Suprapubic skin (tissue), 4 donors: ENCODE measurements around the gene S100A3. TPM values are rescaled to one million over a fixed set of nuclear protein-coding genes. Genes with fewer than 3 reads are reported as not detected.
A peak's percentile ranks its signal among the peaks of the same experiment; 100 is the strongest.

ENCODE experiments used
- DNase-seq, 2 donors: peaks; one replicate each; pipeline ENCODE4 v3.0.0-alpha.2; 2019; ENCODE audit warnings: low spot score in 2 of 2
- H3K27ac ChIP-seq: fragments of 200-600 bp; sonication (generic); one replicate; pipeline ENCODE4 v1.5.1; 2019
- H3K27me3 ChIP-seq: fragments of 200-600 bp; sonication (generic); one replicate; pipeline ENCODE4 v1.5.1; 2019
- H3K36me3 ChIP-seq: fragments of 200-600 bp; sonication (generic); one replicate; pipeline ENCODE4 v1.5.1; 2019
- H3K4me1 ChIP-seq: fragments of 200-600 bp; sonication (generic); one replicate; pipeline ENCODE4 v1.5.1; 2019
- H3K4me3 ChIP-seq: fragments of 200-600 bp; sonication (generic); one replicate; pipeline ENCODE4 v1.5.1; 2019; ENCODE audit warnings: mild to moderate bottlenecking
- H3K9me3 ChIP-seq: fragments of 200-600 bp; sonication (generic); one replicate; pipeline ENCODE4 v1.5.1; 2019
- EP300 ChIP-seq: sonication (generic); formaldehyde crosslinking; IDR thresholded peaks from one replicate; pipeline ENCODE4 v1.6.1; 2017; ENCODE audit warnings: antibody characterized with exemption
- POLR2A ChIP-seq, 2 donors: fragments of 450-650 bp; IDR thresholded peaks; one replicate each; pipeline ENCODE4 v1.6.1; 2017; ENCODE audit warnings: antibody characterized with exemption in 2 of 2, mild to moderate bottlenecking in 2 of 2, moderate library complexity in 2 of 2
- POLR2AphosphoS5 ChIP-seq, 3 donors: sonication (generic); formaldehyde crosslinking; IDR thresholded peaks; one replicate each; pipeline ENCODE4 v1.6.1; 2017; ENCODE audit warnings: antibody characterized with exemption in 3 of 3
- WGBS: methylation state at CpG from one replicate; pipeline ENCODE4 v1.1.5; 2018; 5-methylcytosine and 5-hydroxymethylcytosine counted together
- total RNA-seq, 4 donors: library from RNA; depleted of rRNA; stranded (reverse); fragments of >200 nt; gene quantifications; one replicate each; pipeline ENCODE4 v1.1.0, GENCODE V29; 2016
- TF ChIP-seq, protein P1 (sequence below), 2 donors: fragments of 200-600 bp in 1 of 2; fragments of 450-650 bp in 1 of 2; sonication (generic) in 1 of 2; IDR thresholded peaks; one replicate each; pipeline ENCODE4 v1.5.1; 2016 to 2019; ENCODE audit warnings: antibody characterized with exemption in 2 of 2, mild to moderate bottlenecking in 1 of 2, moderate library complexity in 1 of 2

The S100A3 gene
- total RNA-seq, 4 donors from 2014 or later = 42.6 to 342 (median 88.0) TPM; not detected in 1

- Histone ChIP-seq H3K27ac (no peak overlapping the region), H3K36me3 (no peaks in the 10 kb centered on the region), H3K4me1 (peaks cover 33% of the 10 kb centered on the region), H3K4me3 (no peak overlapping the region), H3K27me3 (no peaks in the 10 kb centered on the region), H3K9me3 (no peaks in the 10 kb centered on the region)
- no peak for TF ChIP-seq POLR2AphosphoS5 (IDR thresholded peaks at IDR 0.05)
- TF ChIP-seq POLR2A (IDR thresholded peaks at IDR 0.05) = no peak
- TF ChIP-seq EP300 = no peak
- TF ChIP-seq, protein P1, sequence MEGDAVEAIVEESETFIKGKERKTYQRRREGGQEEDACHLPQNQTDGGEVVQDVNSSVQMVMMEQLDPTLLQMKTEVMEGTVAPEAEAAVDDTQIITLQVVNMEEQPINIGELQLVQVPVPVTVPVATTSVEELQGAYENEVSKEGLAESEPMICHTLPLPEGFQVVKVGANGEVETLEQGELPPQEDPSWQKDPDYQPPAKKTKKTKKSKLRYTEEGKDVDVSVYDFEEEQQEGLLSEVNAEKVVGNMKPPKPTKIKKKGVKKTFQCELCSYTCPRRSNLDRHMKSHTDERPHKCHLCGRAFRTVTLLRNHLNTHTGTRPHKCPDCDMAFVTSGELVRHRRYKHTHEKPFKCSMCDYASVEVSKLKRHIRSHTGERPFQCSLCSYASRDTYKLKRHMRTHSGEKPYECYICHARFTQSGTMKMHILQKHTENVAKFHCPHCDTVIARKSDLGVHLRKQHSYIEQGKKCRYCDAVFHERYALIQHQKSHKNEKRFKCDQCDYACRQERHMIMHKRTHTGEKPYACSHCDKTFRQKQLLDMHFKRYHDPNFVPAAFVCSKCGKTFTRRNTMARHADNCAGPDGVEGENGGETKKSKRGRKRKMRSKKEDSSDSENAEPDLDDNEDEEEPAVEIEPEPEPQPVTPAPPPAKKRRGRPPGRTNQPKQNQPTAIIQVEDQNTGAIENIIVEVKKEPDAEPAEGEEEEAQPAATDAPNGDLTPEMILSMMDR (IDR thresholded peaks at IDR 0.05) = no peak
- 68% methylated on average over 3 of the region's 3 CpGs for WGBS
- DNase-seq = peak in 1 of 2 donors; percentile 60
Observed at GRCh38 chr1:153513023-153513422, 36.0 kb downstream of the S100A3 start.

DNA sequence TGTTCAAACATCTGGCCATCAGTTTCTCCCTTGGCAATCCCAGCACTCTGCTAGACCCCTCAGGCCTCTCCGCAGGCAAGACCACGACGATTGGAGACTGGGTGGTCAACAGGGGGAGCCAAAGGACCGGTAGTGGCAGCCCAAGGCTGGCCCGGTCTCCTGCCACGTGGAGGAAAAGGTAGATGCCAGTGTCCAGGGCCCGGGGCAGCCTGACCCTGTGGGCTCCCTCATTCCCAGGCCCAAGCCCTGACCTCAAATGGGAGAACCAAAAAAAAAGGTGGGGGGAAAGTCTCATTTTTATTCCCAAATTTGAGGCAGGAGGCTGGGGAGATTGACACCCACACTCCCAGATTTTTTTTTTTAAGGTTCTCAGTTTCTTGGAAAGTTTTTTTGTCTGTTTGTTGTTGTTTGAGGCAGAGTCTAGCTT is 38.1 kb downstream of the S100A3 start:
- no peak overlapping the region for H3K27ac ChIP-seq
- no peak for TF ChIP-seq POLR2A (IDR thresholded peaks at IDR 0.05)
- no peak for TF ChIP-seq POLR2AphosphoS5 (IDR thresholded peaks at IDR 0.05)
- TF ChIP-seq EP300 = no peak
- TF ChIP-seq, protein P1 (IDR thresholded peaks at IDR 0.05) = peak; percentile 70 to 73
- H3K27me3 ChIP-seq = no peaks in the 10 kb centered on the region
- 2% methylated on average over 7 of the region's 7 CpGs for WGBS
- H3K36me3 ChIP-seq = no peaks in the 10 kb centered on the region
- DNase-seq = peak; percentile 85 to 91
- H3K4me1 ChIP-seq = peaks cover 43% of the 10 kb centered on the region
- H3K9me3 ChIP-seq = no peaks in the 10 kb centered on the region
- no peak overlapping the region for H3K4me3 ChIP-seq

GRCh38 chr1:153509729-153510354 is 39.2 kb downstream of the S100A3 start:
- no peaks in the 10 kb centered on the region for H3K36me3 ChIP-seq
- DNase-seq = peak in 1 of 2 donors; percentile 78
- H3K9me3 ChIP-seq = no peaks in the 10 kb centered on the region
- TF ChIP-seq EP300 (no peak), POLR2AphosphoS5 (IDR thresholded peaks at IDR 0.05) (no peak)
- TF ChIP-seq, protein P1 (IDR thresholded peaks at IDR 0.05) = peak; percentile 28 to 45
- peaks cover 31% of the 10 kb centered on the region for H3K4me1 ChIP-seq
- 59% methylated on average over 4 of the region's 4 CpGs for WGBS
- H3K27ac ChIP-seq = no peak overlapping the region
- H3K4me3 ChIP-seq = no peak overlapping the region
- H3K27me3 ChIP-seq = no peaks in the 10 kb centered on the region

GRCh38 chr1:153509036-153509435 is 40.0 kb downstream of the S100A3 start:
- DNase-seq = peak in 1 of 2 donors; percentile 12
- TF ChIP-seq, protein P1 (IDR thresholded peaks at IDR 0.05) = no peak
- no peak for TF ChIP-seq EP300
- no peak for TF ChIP-seq POLR2AphosphoS5 (IDR thresholded peaks at IDR 0.05)
- TF ChIP-seq POLR2A (IDR thresholded peaks at IDR 0.05) = no peak
- H3K4me1 ChIP-seq = peaks cover 28% of the 10 kb centered on the region
- H3K27ac ChIP-seq = no peak overlapping the region
- no peak overlapping the region for H3K4me3 ChIP-seq
- WGBS = 88% methylated on average over 3 of the region's 3 CpGs
- H3K27me3 ChIP-seq = no peaks in the 10 kb centered on the region
- H3K36me3 ChIP-seq = no peaks in the 10 kb centered on the region
- no peaks in the 10 kb centered on the region for H3K9me3 ChIP-seq

GRCh38 chr1:153507926-153508583 is 41.0 kb downstream of the S100A3 start:
- 84% methylated on average over 11 of the region's 11 CpGs for WGBS
- H3K27me3 ChIP-seq = no peaks in the 10 kb centered on the region
- no peak overlapping the region for H3K4me3 ChIP-seq
- H3K36me3 ChIP-seq = no peaks in the 10 kb centered on the region
- peaks cover 28% of the 10 kb centered on the region for H3K4me1 ChIP-seq
- peak in 1 of 2 donors; percentile 58 for DNase-seq
- peak overlapping the region; percentile 71 for H3K27ac ChIP-seq
- TF ChIP-seq EP300 = no peak
- TF ChIP-seq, protein P1 (IDR thresholded peaks at IDR 0.05) = no peak
- no peaks in the 10 kb centered on the region for H3K9me3 ChIP-seq
